HepG2 (cell line): Measurements from ENCODE around the gene SLC27A1. TPM values are rescaled to one million over a fixed set of nuclear protein-coding genes. Genes with fewer than 3 reads are reported as not detected.

Source experiments
- AHR ChIP-seq: IDR thresholded peaks from 2 replicates; pipeline ENCODE4 v1.6.1; 2018; ENCODE audit warnings: missing genetic modification reagents, missing compliant biosample characterization
- ARID5B ChIP-seq: IDR thresholded peaks from 2 replicates; pipeline ENCODE4 v1.4.0; 2020; ENCODE audit warnings: mild to moderate bottlenecking, missing genetic modification reagents
- ATM ChIP-seq: fragments of 450-650 bp; IDR thresholded peaks from 2 replicates; pipeline ENCODE4 v1.7.1; 2017; ENCODE audit warnings: mild to moderate bottlenecking, borderline replicate concordance
- CBX1 ChIP-seq: IDR thresholded peaks from one replicate; pipeline ENCODE4 v1.6.1; 2016; ENCODE audit warnings: antibody characterized with exemption, low read depth
- ETS1 ChIP-seq: sonication (generic); formaldehyde crosslinking; IDR thresholded peaks from 2 replicates; pipeline ENCODE4 v1.4.0; 2020; ENCODE audit warnings: missing genetic modification reagents
- HMGA1 ChIP-seq: sonication (generic); formaldehyde crosslinking; conservative IDR thresholded peaks from 2 replicates; pipeline ENCODE4 v1.4.0; 2020; ENCODE audit warnings: missing genetic modification reagents
- PHB2 ChIP-seq: fragments of 450-650 bp; IDR thresholded peaks from 2 replicates; pipeline ENCODE4 v1.6.1; 2018; ENCODE audit not compliant: partially characterized antibody
- PRDM15 ChIP-seq: sonication (generic); formaldehyde crosslinking; IDR thresholded peaks from 2 replicates; pipeline ENCODE4 v1.4.0; 2020; ENCODE audit warnings: missing genetic modification reagents
- RARA ChIP-seq: IDR thresholded peaks from 2 replicates; pipeline ENCODE4 v1.6.1; 2016; ENCODE audit warnings: missing genetic modification reagents, missing compliant biosample characterization
- RFX5 ChIP-seq: IDR thresholded peaks from 2 replicates; pipeline ENCODE4 v1.6.1; 2011; ENCODE audit warnings: low read depth, low read length, improper control_type of control experiment
- RORA ChIP-seq: sonication (generic); formaldehyde crosslinking; IDR thresholded peaks from 2 replicates; pipeline ENCODE4 v1.5.0; 2020; ENCODE audit warnings: mild to moderate bottlenecking, missing genetic modification reagents, moderate library complexity
- SSRP1 ChIP-seq: IDR thresholded peaks from 2 replicates; pipeline ENCODE4 v1.6.1; 2016; ENCODE audit warnings: control low read depth
- SYNCRIP ChIP-seq: fragments of 200-400 bp; formaldehyde crosslinking; IDR thresholded peaks from 2 replicates; pipeline ENCODE4 v1.6.1; 2018; ENCODE audit warnings: mild to moderate bottlenecking, low read depth, low read length; ENCODE audit not compliant: insufficient read depth
- TMF1 ChIP-seq: sonication (generic); formaldehyde crosslinking; IDR thresholded peaks from 2 replicates; pipeline ENCODE4 v1.8.1; 2022; ENCODE audit warnings: low read depth, missing genetic modification reagents
- ZNF121 ChIP-seq: sonication (generic); formaldehyde crosslinking; IDR thresholded peaks from 2 replicates; pipeline ENCODE4 v1.5.0; 2020; ENCODE audit warnings: mild to moderate bottlenecking, missing genetic modification reagents
- ZNF280B ChIP-seq: sonication (generic); formaldehyde crosslinking; IDR thresholded peaks from 2 replicates; pipeline ENCODE4 v1.5.0; 2020; ENCODE audit warnings: missing genetic modification reagents, mild to moderate bottlenecking, borderline replicate concordance
- ZNF317 ChIP-seq: sonication (generic); formaldehyde crosslinking; IDR thresholded peaks from 2 replicates; pipeline ENCODE4 v1.5.0; 2020; ENCODE audit warnings: mild to moderate bottlenecking, missing genetic modification reagents
- polyA plus RNA-seq, 8 experiments: library from polyadenylated mRNA; depleted of rRNA in 3 of 8; stranded (reverse) in 7 of 8; unstranded in 1 of 8; fragments of >200 nt; fragmentation: Illumina TruSeq in 4 of 8; extraction: Trizol in 4 of 8; gene quantifications; 2 replicates each; pipeline versions ENCODE4 v1.2.1 to v1.2.3, GENCODE V29; 2011 to 2016; ENCODE audit warnings: low read depth in 4 of 8, missing spikeins in 1 of 8, mixed read lengths in 1 of 8; ENCODE audit not compliant: insufficient read depth in 1 of 8
- total RNA-seq, 5 experiments: library from RNA; depleted of rRNA; stranded (reverse); fragments of >200 nt; fragmentation: Illumina TruSeq; extraction: Trizol; gene quantifications; 2 replicates each; pipeline ENCODE4 v1.2.3, GENCODE V29; 2016; ENCODE audit warnings: low read depth in 1 of 5
- TF ChIP-seq, protein P1 (sequence below): sonication (generic); formaldehyde crosslinking; IDR thresholded peaks from 2 replicates; pipeline ENCODE4 v1.5.0; 2020; ENCODE audit warnings: mild to moderate bottlenecking, missing genetic modification reagents, moderate library complexity

SLC27A1 gene
- total and polyA plus RNA-seq, 2 of the 13 experiments (the other 11 are each of a cell fraction or from before 2014, with no cell fraction given), result 4.1 to 8.8 TPM

DNA sequence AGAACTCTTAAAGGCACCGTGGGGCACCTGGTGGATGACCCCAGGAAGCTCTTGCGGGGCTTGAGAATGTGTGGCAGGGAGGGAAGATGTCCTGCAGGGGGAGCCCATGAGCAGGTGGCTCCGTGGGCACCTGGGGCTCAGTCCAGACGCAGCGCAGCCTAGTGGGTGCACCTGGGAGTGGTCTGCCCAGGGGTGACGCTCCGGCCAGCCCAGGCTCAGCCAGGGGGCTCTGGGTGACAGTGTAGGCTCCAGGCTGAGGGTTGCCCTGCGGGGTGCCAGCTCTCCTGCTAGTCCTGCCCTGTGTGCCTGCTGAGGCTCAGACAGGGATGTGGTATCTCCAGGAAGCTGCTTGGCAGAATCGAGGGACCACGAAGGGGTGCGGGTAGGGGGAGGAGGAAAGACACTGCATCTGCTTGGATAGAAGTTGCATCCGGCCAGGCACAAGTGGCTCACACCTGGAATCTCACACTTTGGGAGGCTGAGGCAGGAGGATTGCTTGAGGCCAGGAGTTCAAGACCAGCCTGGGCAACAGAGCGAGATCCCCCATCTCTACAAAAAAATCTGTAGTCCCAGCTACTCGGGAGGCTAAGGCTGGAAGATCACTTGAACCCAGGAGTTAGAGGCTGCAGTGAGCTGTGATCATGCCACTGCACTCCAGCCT is 26.1 kb downstream of the SLC27A1 start (continued):
- TF ChIP-seq ARID5B, result 0 out of 2 replicates have a peak, but pooled peaks have one; percentile 25
- TF ChIP-seq ETS1 (CRISPR knock-in tag), result no peak
- peak; percentile 69 for TF ChIP-seq CBX1
- no peak for TF ChIP-seq TMF1 (CRISPR knock-in tag)
- TF ChIP-seq, protein P1, sequence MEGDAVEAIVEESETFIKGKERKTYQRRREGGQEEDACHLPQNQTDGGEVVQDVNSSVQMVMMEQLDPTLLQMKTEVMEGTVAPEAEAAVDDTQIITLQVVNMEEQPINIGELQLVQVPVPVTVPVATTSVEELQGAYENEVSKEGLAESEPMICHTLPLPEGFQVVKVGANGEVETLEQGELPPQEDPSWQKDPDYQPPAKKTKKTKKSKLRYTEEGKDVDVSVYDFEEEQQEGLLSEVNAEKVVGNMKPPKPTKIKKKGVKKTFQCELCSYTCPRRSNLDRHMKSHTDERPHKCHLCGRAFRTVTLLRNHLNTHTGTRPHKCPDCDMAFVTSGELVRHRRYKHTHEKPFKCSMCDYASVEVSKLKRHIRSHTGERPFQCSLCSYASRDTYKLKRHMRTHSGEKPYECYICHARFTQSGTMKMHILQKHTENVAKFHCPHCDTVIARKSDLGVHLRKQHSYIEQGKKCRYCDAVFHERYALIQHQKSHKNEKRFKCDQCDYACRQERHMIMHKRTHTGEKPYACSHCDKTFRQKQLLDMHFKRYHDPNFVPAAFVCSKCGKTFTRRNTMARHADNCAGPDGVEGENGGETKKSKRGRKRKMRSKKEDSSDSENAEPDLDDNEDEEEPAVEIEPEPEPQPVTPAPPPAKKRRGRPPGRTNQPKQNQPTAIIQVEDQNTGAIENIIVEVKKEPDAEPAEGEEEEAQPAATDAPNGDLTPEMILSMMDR (CRISPR knock-in tag), result peak; percentile 93
- peak; percentile 40; the same call in 1 of the 2 replicates for TF ChIP-seq SSRP1 (CRISPR knock-in tag)
- no peak for TF ChIP-seq ZNF121 (CRISPR knock-in tag)
- no peak for TF ChIP-seq RFX5
- no peak for TF ChIP-seq ATM
- no peak for TF ChIP-seq PHB2
- no peak for TF ChIP-seq AHR
- peak; percentile 76; the same call in 1 of the 2 replicates for TF ChIP-seq ZNF280B (CRISPR knock-in tag)
- no peak for TF ChIP-seq PRDM15
- TF ChIP-seq ZNF317, result no peak
- 0 out of 2 replicates have a peak, but pooled peaks have one; percentile 8 for TF ChIP-seq RARA (CRISPR knock-in tag)
- no peak for TF ChIP-seq HMGA1 (CRISPR knock-in tag)
- no peak for TF ChIP-seq SYNCRIP
- TF ChIP-seq RORA, result no peak
